Middle frontal gyrus (tissue), 1 donor: Measurements from ENCODE around the gene TENM3.

ENCODE experiments used
- DNase-seq: peaks from one replicate; pipeline ENCODE4 v3.0.0-alpha.2; 2015; ENCODE audit warnings: low spot score; ENCODE audit errors: extremely low spot score

The TENM3 gene

GRCh38 chr4:182502064-182502463 is 258.9 kb downstream of the TENM3 start:
- DNase-seq: no peak

- DNase-seq: no peak
Observed at GRCh38 chr4:182504463-182504862, 261.3 kb downstream of the TENM3 start.

- no peak for DNase-seq
Observed at GRCh38 chr4:182507805-182508204, 264.6 kb downstream of the TENM3 start.

- DNase-seq: no peak
Observed at GRCh38 chr4:182510836-182511235, 267.6 kb downstream of the TENM3 start.

GRCh38 chr4:182513587-182514291 is 270.5 kb downstream of the TENM3 start:
- DNase-seq: no peak

DNA sequence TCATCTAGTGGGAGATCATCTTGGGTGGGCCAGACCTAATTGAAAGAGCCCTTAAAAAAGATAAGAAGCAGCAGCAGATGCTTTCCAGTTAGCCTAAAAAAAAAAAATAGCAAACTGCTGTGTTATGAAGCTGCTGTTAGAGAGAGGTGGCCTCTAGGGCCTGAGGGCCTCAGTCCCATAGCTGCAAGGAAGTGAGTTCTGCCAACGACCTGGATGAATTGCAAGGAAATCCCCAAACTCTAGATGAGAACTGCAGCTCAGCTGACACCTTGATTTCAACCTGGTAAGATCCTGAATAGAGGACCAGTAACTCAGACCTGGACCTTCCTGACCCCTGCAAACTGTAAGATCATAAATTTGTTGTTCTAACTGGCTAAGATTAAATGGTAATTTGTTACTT is 275.2 kb downstream of the TENM3 start:
- DNase-seq: no peak

DNA sequence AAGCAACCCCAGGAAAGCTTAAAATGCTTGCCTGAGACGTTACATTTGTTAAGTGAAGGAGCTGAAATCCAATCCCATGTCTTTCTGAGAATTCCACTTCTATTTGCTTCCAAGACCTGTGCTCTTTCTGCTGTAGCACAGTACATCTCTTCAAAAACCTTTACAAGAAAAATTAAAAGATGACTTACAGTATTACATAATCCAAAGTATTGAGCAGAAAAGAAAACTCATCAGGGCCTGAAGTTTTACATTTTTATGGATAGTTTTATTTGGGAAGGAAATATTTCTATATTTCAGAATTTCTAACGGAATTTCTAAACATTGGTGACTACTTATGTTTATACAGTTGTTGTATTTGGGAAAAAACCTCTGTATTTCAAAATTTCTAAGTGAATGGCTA is 276.3 kb downstream of the TENM3 start:
- DNase-seq: no peak

GRCh38 chr4:182521011-182521410 is 277.8 kb downstream of the TENM3 start:
- no peak for DNase-seq

GRCh38 chr4:182528819-182529218 is 285.6 kb downstream of the TENM3 start:
- no peak for DNase-seq

DNA sequence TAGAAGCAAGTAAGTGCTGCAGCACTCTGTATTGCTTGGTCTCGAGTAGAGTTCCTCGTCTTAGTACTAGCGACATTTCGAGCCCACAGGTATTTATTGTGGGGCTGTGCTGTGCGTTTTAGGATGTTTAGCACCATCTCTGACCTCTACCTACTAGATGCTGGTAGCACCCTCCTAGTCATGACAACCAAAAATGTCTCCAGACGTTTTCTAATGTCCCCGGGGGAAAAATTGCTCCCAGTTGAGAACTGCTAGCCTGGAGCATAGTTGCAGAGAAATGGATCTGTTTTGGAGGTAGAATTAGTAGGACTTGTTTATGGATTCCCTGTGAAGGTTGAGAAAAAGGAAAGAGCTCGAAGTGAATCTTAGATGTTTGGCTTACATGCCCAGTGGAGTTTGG is 287.2 kb downstream of the TENM3 start:
- no peak for DNase-seq

GRCh38 chr4:182531555-182532162 is 288.5 kb downstream of the TENM3 start:
- DNase-seq: no peak

- no peak for DNase-seq
Observed at GRCh38 chr4:182532441-182532840, 289.2 kb downstream of the TENM3 start.

DNA sequence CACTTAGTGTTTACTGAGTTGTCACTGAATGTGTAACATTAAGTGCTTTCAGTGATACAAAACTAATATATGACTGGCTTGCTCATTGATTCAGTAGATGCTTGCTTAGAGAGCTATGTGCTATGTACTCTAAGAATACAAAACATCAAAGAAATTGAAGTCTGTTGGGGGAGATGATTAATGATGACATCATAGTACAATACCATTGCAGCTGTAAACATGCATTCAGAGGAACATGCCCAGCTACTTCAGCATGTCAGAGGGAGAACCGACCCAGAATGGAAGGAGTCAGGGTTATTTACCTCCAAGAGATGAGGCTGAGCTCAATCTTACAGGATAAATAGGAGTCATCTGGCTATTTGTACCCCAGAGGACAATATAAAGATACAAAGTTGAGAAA is 290.8 kb downstream of the TENM3 start:
- DNase-seq: no peak

- no peak for DNase-seq
Observed at GRCh38 chr4:182536221-182536811, 293.1 kb downstream of the TENM3 start.

DNA sequence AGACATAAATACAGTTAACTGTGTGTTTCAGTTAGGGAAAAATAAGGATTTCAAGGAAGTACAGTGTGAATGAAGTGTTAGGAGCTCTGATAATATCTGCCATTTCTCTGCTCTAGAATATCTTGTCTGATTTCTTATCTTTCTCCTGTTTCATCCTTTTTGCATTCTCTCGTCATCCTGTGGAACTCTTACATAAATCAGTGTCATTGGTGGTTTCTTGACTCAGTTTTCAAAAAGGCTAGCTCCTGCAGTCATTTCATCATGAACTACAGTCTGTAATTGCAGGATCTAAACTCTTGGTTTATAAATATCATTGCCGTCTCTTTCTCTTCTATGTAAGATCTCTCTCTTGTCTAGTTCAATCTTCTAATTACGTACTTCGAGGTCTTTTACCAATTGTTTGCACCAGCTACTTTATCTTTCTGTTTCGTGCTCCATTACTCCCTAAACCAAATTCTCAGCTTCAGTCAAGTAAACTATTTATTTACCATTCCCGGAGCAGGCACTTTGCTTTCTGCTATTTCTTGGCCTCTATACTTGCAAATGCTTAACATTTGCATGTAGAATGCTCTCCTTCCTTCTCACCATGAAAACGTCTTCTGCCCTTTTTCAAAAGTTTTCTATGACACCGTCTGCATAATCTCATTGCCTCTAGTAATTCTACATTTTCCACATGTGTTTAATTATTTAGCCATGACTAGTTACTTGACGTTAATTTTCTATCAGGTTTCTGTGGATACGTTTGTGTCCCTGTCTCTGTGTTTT is 294.0 kb downstream of the TENM3 start:
- DNase-seq: no peak

DNA sequence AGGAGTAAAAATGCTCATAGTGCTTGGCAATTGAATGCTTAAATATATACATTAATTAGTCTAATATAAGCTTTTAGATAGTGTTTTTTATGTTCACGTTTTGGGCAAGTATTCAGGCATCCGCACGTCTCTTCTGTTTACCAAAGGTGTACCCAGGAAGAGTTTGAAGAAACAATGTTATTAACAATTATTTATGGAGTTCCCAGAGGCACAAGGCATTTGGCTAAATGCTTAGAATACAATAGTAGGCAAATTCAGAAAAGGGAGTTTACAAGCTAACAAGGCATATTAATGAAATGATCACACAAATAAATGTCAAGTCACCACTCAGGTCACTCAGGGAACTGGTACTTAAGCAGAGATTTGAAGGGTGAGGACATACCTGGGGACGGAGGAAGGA is 294.8 kb downstream of the TENM3 start:
- no peak for DNase-seq

DNA sequence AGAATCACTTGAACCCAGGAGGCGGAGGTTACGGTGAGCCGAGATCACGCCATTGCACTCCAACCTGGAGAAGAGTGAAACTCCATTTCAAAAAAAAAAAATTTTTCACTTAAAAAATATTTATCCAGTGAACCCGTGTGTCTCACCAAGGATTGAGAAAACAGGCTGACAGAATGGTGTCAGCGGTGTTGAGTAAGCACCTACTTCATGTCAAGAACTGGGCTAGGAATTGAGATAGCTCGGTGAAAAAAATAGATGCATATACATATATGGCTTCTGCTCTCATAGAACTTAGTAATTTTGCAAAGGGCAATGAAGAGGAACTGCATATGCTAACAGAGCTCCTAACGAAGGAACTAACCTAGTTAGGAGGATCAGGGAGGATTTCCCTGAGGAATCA is 297.3 kb downstream of the TENM3 start:
- DNase-seq: no peak

DNA sequence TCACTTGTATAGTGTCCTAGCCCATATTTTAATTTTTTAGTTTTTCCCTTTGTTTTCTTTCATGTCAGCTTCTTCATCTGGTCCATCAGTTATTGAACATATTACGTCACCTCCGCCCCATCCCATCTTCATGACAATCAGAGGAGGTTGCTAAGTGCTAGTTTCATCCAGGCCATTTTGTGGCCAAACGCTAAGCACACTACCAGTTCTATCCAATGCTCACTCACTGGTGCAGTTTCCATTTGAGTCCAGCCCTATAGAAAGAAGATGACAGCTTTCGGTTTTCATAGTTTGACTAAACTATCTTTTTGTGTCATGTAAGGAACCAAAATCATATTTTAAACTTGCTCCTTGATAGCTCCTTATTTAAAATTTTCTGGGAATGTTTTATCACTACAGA is 304.2 kb downstream of the TENM3 start:
- no peak for DNase-seq

GRCh38 chr4:182548156-182548555 is 305.0 kb downstream of the TENM3 start:
- DNase-seq: no peak

- DNase-seq: no peak
Observed at GRCh38 chr4:182549356-182549755, 306.2 kb downstream of the TENM3 start.

- DNase-seq: no peak
Observed at GRCh38 chr4:182552948-182553347, 309.7 kb downstream of the TENM3 start.

GRCh38 chr4:182553653-182554052 is 310.5 kb downstream of the TENM3 start:
- DNase-seq: no peak
